Transverse colon (tissue), 4 donors: ENCODE data around the gene RILPL1. TPM values are rescaled to one million over a fixed set of nuclear protein-coding genes. Genes with fewer than 3 reads are reported as not detected.
"Not testable (repeated sequence)": the region's sequence is repeated elsewhere in the genome, so short reads cannot be mapped to it uniquely, and the experiment has no call there.

Source experiments
- DNase-seq: peaks from one replicate; pipeline ENCODE4 v3.0.0-alpha.2; 2019
- H3K27ac ChIP-seq, 4 donors: fragments of 200-600 bp; sonication (generic); 2 replicates each; pipeline ENCODE4 v1.5.1; 2016 to 2018; ENCODE audit warnings: inconsistent platforms in 4 of 4
- H3K27me3 ChIP-seq: fragments of 200-600 bp; sonication (generic); 2 replicates; pipeline ENCODE4 v1.5.1; 2017; ENCODE audit warnings: inconsistent platforms
- H3K36me3 ChIP-seq, 4 donors: fragments of 200-600 bp; sonication (generic); 2 replicates each; pipeline ENCODE4 v1.5.1; 2017 to 2019; ENCODE audit warnings: inconsistent platforms in 4 of 4
- H3K4me1 ChIP-seq, 4 donors: fragments of 200-600 bp; sonication (generic); 2 replicates each; pipeline ENCODE4 v1.5.1; 2017 to 2020; ENCODE audit warnings: inconsistent platforms in 4 of 4
- H3K4me3 ChIP-seq, 4 donors: fragments of 200-600 bp; sonication (generic); 1 replicate in 1 of 4; 2 replicates in 3 of 4; pipeline versions ENCODE4 v1.5.1 to v1.6.1; 2017 to 2019; ENCODE audit warnings: inconsistent platforms in 4 of 4
- H3K9me3 ChIP-seq, 2 donors: fragments of 200-600 bp; sonication (generic); 2 replicates each; pipeline ENCODE4 v1.5.1; 2017 to 2019; ENCODE audit warnings: inconsistent platforms in 2 of 2
- CTCF ChIP-seq, 5 experiments: fragments of 200-600 bp in 3 of 5; fragments of 450-650 bp in 2 of 5; sonication (generic) in 3 of 5; IDR thresholded peaks; 1 replicate in 2 of 5; 2 replicates in 3 of 5; pipeline ENCODE4 v1.5.1; 2016 to 2017; ENCODE audit warnings: antibody characterized with exemption in 5 of 5, inconsistent platforms in 3 of 5, mild to moderate bottlenecking in 2 of 5, moderate library complexity in 1 of 5
- EP300 ChIP-seq: sonication (generic); formaldehyde crosslinking; IDR thresholded peaks from one replicate; pipeline ENCODE4 v1.6.1; 2017; ENCODE audit warnings: antibody characterized with exemption, low read depth
- POLR2A ChIP-seq: fragments of 450-650 bp; IDR thresholded peaks from one replicate; pipeline ENCODE4 v1.6.1; 2016; ENCODE audit warnings: antibody characterized with exemption, mild to moderate bottlenecking, moderate library complexity
- POLR2AphosphoS5 ChIP-seq, 3 donors: sonication (generic); formaldehyde crosslinking; IDR thresholded peaks; one replicate each; pipeline ENCODE4 v1.6.1; 2016; ENCODE audit warnings: antibody characterized with exemption in 3 of 3
- WGBS, 2 donors: methylation state at CpG; one replicate each; pipeline ENCODE4 v1.1.5; 2018; ENCODE audit warnings: low coverage in 1 of 2; 5-methylcytosine and 5-hydroxymethylcytosine counted together
- in situ Hi-C, 4 donors: fragments of 200-750 bp; cut with MboI; loops; one replicate each; pipeline versions ENCODE4 v1.15.0 to v1.15.1; 2017; ENCODE audit warnings: low sequenced_read_pairs in 3 of 4, low pct_ligation_motif_present in 1 of 4, low pct_unique_long_range_greater_than_20kb in 1 of 4
- intact Hi-C: fragments of 100-400 bp; cut with DNase I; formaldehyde crosslinking; loops from one replicate; pipeline ENCODE4 v1.15.1; 2023; ENCODE audit warnings: low total_unique reads
- total RNA-seq, 4 donors: library from RNA; depleted of rRNA; stranded (reverse); fragments of >200 nt; gene quantifications; one replicate each; pipeline ENCODE4 v1.1.0, GENCODE V29; 2016

Gene RILPL1
- total RNA-seq, 4 donors from 2014 or later: 1.6 to 6.7 (median 5.0) TPM

GRCh38 chr12:123573870-123574269, 40.4 kb upstream of the RILPL1 start:
- Histone ChIP-seq H3K4me3 (no peak overlapping the region), H3K27ac (no peak overlapping the region), H3K36me3 (no peaks in the 10 kb centered on the region), H3K27me3 (no peaks in the 10 kb centered on the region), H3K9me3 (no peaks in the 10 kb centered on the region), H3K4me1 (no peaks in the 10 kb centered on the region)
- in situ Hi-C loops (no loop called here), intact Hi-C loops (no loop called here)
- TF ChIP-seq POLR2A: no peak
- no peak for TF ChIP-seq CTCF (IDR thresholded peaks at IDR 0.05)
- no peak for TF ChIP-seq POLR2AphosphoS5 (IDR thresholded peaks at IDR 0.05)
- WGBS, 2 donors: 54 to 80% methylated on average over 2 to 4 of the region's 4 CpGs
- DNase-seq: no peak

DNA sequence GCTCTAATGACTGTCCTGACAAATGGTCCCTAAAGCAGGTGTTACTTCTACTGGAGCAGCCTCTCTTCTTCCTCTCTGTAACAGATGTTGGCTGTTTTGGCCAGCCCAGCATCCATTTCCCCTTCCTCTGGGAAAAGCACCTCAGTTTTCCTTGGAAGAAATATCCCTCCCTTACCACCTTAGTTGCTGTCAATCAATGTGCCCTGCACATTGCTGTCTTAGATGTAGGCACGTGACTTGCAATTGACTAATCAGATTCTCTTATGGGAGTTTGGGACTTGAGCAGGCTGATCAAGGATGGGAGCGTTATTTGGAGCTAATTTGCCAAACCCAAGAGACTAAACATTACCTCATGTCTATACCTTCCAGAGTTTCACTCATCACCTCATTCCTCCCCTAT, 38.9 kb upstream of the RILPL1 start:
- WGBS, 2 donors: 43 to 100% methylated on average over 1 to 2 of the region's 2 CpGs
- no peaks in the 10 kb centered on the region for H3K9me3 ChIP-seq
- intact Hi-C loops (no loop called here), in situ Hi-C loops (no loop called here)
- H3K36me3 ChIP-seq: no peaks in the 10 kb centered on the region
- H3K27ac ChIP-seq: no peak overlapping the region
- no peaks in the 10 kb centered on the region for H3K4me1 ChIP-seq
- H3K27me3 ChIP-seq: no peaks in the 10 kb centered on the region
- DNase-seq: no peak
- H3K4me3 ChIP-seq: no peak overlapping the region
- TF ChIP-seq EP300 (no peak), POLR2A (no peak), CTCF (IDR thresholded peaks at IDR 0.05) (no peak), POLR2AphosphoS5 (IDR thresholded peaks at IDR 0.05) (no peak)

- intact Hi-C loops: no loop called here
- no peak for TF ChIP-seq POLR2A
- TF ChIP-seq EP300: no peak
- no peak for TF ChIP-seq POLR2AphosphoS5 (IDR thresholded peaks at IDR 0.05)
- no peak for TF ChIP-seq CTCF (IDR thresholded peaks at IDR 0.05)
- Histone ChIP-seq H3K4me1 (no peaks in the 10 kb centered on the region), H3K27me3 (no peaks in the 10 kb centered on the region), H3K4me3 (no peak overlapping the region), H3K27ac (no peak overlapping the region), H3K9me3 (no peaks in the 10 kb centered on the region), H3K36me3 (no peaks in the 10 kb centered on the region)
- WGBS, 2 donors: 40 to 52% methylated on average over 2 to 4 of the region's 4 CpGs
- DNase-seq: peak; percentile 16
- in situ Hi-C loops: no loop called here
Measured at GRCh38 chr12:123571343-123571813, 37.9 kb upstream of the RILPL1 start.

GRCh38 chr12:123559468-123559867, 25.9 kb upstream of the RILPL1 start:
- 88 to 100% methylated on average over 1 to 3 of the region's 3 CpGs for WGBS, 2 donors

GRCh38 chr12:123558487-123558886, 25.0 kb upstream of the RILPL1 start:
- WGBS, 2 donors: 96% methylated on average over 14 of the region's 14 CpGs; no CpG with 5 or more reads in 1 of the 2 donors
- H3K36me3 ChIP-seq, H3K4me3 ChIP-seq, H3K4me1 ChIP-seq, in situ Hi-C loops, H3K9me3 ChIP-seq, H3K27ac ChIP-seq, DNase-seq, H3K27me3 ChIP-seq, intact Hi-C loops: not testable (repeated sequence)

More at GRCh38 chr12:123559468-123559867, 25.9 kb upstream of the RILPL1 start:
- intact Hi-C loops (no loop called here), in situ Hi-C loops (no loop called here)
- H3K9me3 ChIP-seq: no peaks in the 10 kb centered on the region
- no peaks in the 10 kb centered on the region for H3K36me3 ChIP-seq
- TF ChIP-seq CTCF (IDR thresholded peaks at IDR 0.05): no peak
- no peak for TF ChIP-seq EP300
- TF ChIP-seq POLR2AphosphoS5 (IDR thresholded peaks at IDR 0.05): no peak
- no peak for TF ChIP-seq POLR2A
- H3K4me3 ChIP-seq: no peak overlapping the region
- H3K27ac ChIP-seq: no peak overlapping the region
- no peaks in the 10 kb centered on the region for H3K27me3 ChIP-seq
- DNase-seq: no peak
- no peaks in the 10 kb centered on the region for H3K4me1 ChIP-seq

DNA sequence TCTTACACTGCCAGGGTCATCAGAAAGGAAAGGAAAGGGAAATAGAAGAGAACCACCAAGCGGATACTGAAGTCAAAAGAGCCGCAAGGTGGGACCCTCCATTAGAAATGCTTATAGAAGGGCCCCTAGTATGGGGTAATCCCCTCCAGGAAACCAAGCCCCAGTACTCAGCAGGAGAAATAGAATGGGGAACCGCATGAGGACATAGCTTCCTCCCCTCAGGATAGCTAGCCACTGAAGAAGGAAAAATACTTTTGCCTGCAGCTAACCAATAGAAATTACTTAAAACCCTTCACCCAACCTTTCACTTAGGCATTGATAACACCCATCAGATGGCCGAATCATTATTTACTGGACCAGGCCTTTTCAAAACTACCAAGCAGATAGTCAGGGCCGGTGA, 21.3 kb upstream of the RILPL1 start:
- H3K4me1 ChIP-seq, intact Hi-C loops, DNase-seq, H3K4me3 ChIP-seq, in situ Hi-C loops, H3K27ac ChIP-seq, H3K27me3 ChIP-seq, H3K9me3 ChIP-seq, H3K36me3 ChIP-seq: not testable (repeated sequence)
- WGBS, 2 donors: 81 to 86% methylated on average over 1 to 5 of the region's 5 CpGs

DNA sequence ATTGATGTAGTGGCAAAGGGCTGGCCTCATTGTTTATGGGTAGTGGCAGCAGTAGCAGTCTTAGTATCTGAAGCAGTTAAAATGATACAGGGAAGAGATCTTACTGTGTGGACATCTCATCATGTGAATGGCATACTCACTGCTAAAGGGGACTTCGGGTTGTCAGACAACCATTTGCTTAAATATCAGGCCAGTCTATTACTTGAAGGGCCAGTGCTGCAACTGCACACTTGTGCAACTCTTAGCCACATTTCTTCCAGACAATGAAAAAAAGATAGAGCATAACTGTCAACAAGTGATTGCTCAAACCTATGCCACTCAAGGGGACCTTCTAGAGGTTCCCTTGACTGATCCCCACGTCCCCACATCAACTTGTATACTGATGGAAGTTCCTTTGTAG, 20.6 kb upstream of the RILPL1 start:
- H3K36me3 ChIP-seq, H3K27ac ChIP-seq, H3K9me3 ChIP-seq, DNase-seq, in situ Hi-C loops, H3K27me3 ChIP-seq, H3K4me1 ChIP-seq, intact Hi-C loops, H3K4me3 ChIP-seq: not testable (repeated sequence)
- WGBS, 2 donors: 53 to 61% methylated on average over 2 of the region's 2 CpGs
